ENCODE measurements around the gene PIK3CA.

DNA sequence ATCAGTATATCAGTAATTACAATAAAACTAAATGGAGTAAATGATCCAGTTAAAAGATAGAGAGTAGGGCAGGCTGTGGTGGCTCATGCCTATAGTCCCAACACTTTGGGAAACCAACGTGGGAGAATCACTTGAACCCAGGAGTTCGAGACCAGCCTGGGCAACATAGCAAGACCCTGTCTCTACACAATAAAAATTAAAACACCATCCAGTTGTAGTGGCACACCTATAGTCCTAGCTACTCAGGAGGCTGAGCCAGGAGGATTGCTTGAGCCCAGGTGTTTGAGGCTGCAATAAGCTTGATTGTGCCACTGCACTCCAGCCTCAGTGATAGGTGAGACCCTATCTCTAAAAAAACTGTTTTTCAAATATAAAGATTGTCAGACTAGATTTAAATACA, 108.7 kb downstream of the PIK3CA start:
- TF ChIP-seq POLR2A (IDR thresholded peaks at IDR 0.05) = no peak
- TF ChIP-seq, protein P1, sequence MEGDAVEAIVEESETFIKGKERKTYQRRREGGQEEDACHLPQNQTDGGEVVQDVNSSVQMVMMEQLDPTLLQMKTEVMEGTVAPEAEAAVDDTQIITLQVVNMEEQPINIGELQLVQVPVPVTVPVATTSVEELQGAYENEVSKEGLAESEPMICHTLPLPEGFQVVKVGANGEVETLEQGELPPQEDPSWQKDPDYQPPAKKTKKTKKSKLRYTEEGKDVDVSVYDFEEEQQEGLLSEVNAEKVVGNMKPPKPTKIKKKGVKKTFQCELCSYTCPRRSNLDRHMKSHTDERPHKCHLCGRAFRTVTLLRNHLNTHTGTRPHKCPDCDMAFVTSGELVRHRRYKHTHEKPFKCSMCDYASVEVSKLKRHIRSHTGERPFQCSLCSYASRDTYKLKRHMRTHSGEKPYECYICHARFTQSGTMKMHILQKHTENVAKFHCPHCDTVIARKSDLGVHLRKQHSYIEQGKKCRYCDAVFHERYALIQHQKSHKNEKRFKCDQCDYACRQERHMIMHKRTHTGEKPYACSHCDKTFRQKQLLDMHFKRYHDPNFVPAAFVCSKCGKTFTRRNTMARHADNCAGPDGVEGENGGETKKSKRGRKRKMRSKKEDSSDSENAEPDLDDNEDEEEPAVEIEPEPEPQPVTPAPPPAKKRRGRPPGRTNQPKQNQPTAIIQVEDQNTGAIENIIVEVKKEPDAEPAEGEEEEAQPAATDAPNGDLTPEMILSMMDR (IDR thresholded peaks at IDR 0.05) = no peak
